Ramos (cell line): ENCODE measurements around the gene CCDC183.
"Not testable (repeated sequence)": the region's sequence is repeated elsewhere in the genome, so short reads cannot be mapped to it uniquely, and the experiment has no call there.

Experiments
- in situ Hi-C: fragments of 300-500 bp; cut with MboI; formaldehyde crosslinking; loops from one replicate; pipeline ENCODE4 v1.14.3; 2022; ENCODE audit warnings: low sequenced_read_pairs; ENCODE audit not compliant: unreplicated experiment

CCDC183 gene

DNA sequence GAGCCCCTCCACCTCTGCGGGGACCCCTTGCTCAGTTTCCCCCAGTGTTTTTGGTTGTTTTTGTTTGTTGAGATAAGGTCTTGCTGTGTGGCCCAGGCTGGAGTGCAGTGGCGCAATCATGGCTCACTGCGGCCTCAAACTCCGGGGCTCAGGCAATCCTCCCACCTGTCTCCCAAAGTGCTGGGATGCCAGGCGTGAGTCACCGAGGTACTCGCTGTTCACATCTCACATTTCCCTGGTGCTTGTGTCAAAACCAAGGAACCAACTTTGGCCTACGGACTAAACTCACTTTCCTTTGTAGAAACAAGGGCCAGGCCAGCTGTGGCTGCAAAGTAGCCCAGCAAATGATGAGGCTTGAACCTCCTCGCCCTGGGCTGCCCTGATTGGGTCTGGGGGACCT is 36.4 kb downstream of the CCDC183 start:
- in situ Hi-C loops: no loop called here

DNA sequence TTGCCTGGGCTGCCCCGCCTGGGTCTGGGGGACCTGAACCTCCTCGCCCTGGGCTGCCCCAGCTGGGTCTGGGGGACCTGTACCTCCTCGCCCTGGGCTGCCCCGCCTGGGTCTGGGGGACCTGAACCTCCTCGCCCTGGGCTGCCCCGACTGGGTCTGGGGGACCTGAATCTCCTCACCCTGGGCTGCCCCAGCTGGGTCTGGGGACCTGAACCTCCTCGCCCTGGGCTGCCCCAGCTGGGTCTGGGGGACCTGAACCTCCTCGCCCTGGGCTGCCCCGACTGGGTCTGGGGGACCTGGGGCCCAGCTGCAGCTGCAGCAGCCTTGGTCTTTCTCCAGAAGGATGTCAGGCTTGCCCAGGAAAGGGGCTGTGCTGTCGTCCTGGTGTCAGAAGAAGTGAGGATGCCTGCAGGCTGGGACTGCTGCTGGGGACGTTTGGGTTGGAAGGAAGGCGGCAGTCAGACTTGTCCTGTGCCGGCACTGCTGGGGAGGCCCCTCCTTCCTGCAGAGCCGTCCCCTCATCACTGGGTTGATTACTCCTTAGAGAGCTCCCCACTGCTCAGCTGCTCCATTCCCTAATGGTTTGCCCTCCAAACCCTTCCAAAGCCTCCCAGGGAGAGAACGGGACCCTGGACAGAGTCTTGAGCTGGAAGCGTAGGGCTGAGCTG is 37.4 kb downstream of the CCDC183 start:
- in situ Hi-C loops: not testable (repeated sequence)

- in situ Hi-C loops: no loop called here
These were observed 39.2 kb downstream of the CCDC183 start for GRCh38 chr9:136835162-136835931.

- in situ Hi-C loops: no loop called here
These were observed 40.1 kb downstream of the CCDC183 start for GRCh38 chr9:136835932-136836904.

GRCh38 chr9:136837146-136837855 is 41.2 kb downstream of the CCDC183 start:
- in situ Hi-C loops: no loop called here

DNA sequence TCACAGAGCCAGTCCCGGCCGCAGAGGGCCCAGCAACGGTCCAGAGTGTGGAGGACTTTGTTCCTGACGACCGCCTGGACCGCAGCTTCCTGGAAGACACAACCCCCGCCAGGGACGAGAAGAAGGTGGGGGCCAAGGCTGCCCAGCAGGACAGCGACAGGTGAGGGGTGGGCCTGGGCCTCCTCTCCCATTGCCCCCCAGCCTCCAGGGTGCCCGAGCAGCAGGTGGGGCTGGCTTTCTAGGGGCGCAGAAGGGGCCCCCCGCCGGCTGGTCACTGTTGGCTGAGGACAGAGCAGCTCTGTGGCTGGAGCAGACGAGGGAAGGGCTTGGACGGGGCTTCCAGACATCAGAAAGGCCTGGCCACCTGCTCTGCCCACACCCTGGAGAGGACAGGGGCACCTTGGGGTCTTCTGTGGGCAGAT is 41.7 kb downstream of the CCDC183 start:
- in situ Hi-C loops: not testable (repeated sequence)

- in situ Hi-C loops: no loop called here
These were observed 42.4 kb downstream of the CCDC183 start for GRCh38 chr9:136838314-136839228.

DNA sequence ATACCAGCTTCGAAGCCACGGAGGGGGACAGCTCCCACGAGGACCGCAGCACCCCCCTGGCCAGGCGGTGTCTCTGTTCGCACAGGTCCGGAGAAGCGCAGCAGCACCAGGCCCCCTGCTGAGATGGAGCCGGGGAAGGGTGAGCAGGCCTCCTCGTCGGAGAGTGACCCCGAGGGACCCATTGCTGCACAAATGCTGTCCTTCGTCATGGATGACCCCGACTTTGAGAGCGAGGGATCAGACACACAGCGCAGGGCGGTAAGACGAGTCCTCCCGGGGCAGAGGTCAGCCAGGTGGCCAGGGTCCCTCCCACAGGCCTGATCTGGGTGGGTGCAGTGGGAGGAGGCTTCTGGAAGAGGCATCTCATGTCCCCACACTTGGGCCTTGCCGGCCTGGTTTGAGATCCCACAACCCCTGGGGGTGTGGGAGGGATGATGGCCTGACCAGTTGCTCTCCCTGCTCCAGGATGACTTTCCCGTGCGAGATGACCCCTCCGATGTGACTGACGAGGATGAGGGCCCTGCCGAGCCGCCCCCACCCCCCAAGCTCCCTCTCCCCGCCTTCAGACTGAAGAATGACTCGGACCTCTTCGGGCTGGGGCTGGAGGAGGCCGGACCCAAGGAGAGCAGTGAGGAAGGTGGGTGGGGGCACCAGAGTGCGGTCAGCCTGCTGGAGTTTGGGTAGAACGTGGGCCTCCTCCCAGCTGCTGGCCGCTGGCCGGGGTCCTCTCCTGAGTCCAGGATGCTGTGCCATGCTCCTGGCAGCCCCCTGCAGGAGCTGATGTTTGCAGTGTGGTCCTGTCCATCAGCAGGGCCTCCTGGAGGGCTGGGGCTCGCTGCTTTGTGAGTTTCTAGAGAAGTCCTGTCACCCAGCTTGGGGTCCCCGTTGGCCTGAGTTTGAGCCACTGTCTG is 43.3 kb downstream of the CCDC183 start:
- in situ Hi-C loops: no loop called here

DNA sequence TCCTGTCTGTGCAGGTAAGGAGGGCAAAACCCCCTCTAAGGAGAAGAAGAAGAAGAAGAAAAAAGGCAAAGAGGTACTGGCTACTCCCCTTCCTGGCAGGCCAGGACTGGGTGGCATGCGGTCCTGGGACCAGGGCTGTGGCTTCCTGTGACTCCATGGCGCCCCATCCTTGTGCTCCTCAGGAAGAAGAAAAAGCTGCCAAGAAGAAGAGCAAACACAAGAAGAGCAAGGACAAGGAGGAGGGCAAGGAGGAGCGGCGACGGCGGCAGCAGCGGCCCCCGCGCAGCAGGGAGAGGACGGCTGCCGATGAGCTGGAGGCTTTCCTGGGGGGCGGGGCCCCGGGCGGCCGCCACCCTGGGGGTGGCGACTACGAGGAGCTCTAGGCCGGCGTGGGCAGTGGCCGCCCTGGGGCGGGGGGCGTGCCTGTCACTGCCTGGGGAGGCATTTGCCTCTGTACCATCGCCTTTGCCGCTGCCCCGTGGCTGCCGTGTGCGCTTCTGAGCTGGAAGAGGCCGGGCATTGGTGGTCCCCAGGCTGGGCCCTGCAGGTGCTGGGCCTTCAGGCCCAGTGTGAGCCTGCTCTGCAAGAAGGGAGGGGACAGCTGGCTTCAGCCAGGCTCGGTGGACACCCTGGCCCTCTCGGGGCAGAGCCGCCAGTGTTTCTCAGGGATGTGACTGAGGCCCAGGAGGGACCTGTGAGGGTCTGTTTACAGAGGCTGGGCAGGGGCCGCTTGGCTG is 44.2 kb downstream of the CCDC183 start:
- in situ Hi-C loops: no loop called here

DNA sequence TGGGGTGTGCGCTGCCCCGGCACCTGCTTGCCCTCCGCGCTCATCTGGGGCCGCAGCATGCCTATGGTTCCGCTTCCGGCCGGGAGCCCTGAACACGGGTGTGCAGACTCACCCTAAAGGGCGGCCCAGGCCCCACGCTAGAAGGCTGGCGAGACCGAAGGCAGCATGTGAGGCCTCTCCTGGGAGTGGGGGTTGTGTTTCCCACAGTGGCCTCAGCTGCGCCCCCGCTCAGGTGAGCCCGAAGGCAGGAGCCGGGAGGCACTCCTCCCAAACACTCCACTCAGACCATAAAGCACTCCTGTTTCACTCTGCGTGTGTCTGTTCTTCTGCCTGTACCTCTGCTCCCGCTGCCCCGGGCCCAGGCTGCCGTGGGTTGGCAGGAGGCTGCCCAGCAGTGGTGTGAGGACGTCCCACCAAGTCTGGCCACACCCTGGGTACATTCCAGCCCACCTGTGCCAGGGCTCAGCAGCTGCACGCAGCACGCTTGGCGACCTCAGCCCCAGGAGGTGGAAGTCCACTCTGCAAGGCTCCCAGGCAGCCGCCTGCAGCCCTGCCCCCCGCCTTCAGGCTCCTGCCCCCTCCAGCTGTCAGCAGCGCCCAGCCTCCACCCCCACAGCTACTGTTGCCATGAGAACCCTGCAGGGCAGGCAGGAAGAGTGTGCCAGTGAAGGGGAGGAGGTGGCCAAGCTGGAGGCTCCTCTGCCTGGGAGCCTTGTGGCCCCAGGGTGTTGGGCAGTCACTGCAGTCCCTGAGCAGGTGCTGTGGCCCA is 44.9 kb downstream of the CCDC183 start:
- in situ Hi-C loops: no loop called here

DNA sequence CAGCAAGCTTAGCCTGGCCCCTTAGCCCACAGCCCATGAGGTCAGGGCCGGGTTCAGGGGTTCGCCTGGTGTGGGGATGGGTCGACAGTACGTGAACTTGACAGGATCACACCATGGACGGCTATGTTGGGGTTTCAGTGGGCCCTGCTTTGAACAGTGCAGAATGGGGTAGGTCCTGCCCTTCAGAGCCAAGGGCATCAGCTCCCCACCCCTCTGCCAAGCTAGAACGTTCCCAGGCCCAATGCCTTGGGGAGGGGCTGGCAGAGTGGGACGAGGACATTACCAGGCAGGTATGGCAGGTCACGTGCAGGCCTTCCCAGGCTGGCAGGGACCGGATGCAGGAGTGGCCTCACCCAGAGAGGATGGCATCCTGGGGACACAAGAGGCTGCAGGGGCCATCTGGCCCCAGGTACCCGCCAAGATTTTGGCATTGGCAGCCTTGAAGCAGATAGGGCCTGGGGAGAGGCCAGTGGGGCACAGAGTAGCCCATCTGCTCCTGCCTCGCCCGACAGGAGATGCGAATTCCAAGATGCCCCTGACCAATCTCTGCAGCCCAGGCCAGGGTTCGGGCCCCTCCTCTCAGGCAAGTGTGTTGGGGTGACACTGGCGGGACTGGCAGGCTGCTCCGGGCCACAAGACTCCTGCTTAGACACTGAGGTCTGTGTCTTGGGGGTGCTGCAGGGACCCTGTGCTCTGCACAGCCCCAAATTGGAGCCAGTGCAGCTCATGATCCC is 45.7 kb downstream of the CCDC183 start:
- in situ Hi-C loops: not testable (repeated sequence)

GRCh38 chr9:136842380-136842948 is 46.3 kb downstream of the CCDC183 start, which contains the start of gene AJM1:
Gene AJM1 (plus strand): TSS chr9:136842478. CDS start chr9:136844415, 1,937 bp downstream.
- in situ Hi-C loops: not testable (repeated sequence)

GRCh38 chr9:136843159-136843800 is 47.1 kb downstream of the CCDC183 start:
- in situ Hi-C loops: not testable (repeated sequence)

DNA sequence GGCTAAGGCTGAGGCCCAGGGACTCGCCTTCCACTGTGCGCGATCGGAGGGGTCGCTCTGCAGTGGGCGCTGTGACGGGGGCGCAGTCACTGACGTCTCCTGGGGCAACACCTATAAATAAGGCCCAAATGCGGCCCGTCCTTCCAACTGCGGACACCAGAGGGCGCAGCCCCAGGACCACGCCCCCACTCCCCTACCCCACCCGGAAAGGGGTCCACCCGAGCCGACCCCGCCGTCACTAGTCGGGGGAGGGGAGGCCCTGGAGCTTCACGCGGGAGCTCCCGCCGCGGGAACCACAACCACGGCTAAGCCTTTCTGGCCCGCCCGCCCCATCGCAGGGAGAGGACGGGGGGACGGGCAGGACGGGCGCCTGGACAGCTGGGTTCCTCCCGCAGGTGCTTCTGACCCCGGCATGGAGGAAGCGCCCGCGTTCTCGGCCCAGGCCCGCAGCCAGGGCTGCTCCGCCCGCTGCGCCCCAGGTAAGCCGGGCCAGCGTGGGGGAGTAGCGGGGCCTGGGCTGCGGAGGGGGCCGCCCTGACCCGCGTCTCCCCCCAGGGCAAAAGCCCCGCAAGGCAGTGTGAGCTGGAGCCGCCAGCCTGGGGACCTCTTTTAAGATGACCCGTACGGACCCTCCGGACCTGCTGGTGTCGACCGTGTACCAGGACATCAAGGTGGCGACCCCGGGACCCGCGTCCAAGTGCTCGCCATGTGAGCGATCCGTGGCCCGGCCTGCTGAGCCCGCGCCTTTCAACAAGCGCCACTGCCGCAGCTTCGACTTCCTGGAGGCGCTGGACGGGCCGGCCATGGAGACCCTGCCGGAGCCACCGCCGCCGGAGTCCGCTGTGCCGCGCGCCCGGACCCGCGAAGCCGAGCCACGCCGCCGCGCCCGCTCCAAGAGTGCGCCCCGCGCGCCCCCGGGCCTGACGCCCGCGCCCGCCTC is 47.9 kb downstream of the CCDC183 start:
- in situ Hi-C loops: not testable (repeated sequence)
